ENCODE data around the gene SUGP1.

GRCh38 chr19:19349365-19349764, 29.1 kb upstream of the SUGP1 start:
- TF ChIP-seq EZH2 (IDR thresholded peaks at IDR 0.05; ENCODE audit: insufficient read depth, low read length) (no peak), CTCF (IDR thresholded peaks at IDR 0.05; ENCODE audit: insufficient read depth, low read depth, low read length) (no peak)

Data from astrocyte (in vitro differentiated cells and primary cell).